ENCODE data around the gene CRABP1.

The CRABP1 gene

DNA sequence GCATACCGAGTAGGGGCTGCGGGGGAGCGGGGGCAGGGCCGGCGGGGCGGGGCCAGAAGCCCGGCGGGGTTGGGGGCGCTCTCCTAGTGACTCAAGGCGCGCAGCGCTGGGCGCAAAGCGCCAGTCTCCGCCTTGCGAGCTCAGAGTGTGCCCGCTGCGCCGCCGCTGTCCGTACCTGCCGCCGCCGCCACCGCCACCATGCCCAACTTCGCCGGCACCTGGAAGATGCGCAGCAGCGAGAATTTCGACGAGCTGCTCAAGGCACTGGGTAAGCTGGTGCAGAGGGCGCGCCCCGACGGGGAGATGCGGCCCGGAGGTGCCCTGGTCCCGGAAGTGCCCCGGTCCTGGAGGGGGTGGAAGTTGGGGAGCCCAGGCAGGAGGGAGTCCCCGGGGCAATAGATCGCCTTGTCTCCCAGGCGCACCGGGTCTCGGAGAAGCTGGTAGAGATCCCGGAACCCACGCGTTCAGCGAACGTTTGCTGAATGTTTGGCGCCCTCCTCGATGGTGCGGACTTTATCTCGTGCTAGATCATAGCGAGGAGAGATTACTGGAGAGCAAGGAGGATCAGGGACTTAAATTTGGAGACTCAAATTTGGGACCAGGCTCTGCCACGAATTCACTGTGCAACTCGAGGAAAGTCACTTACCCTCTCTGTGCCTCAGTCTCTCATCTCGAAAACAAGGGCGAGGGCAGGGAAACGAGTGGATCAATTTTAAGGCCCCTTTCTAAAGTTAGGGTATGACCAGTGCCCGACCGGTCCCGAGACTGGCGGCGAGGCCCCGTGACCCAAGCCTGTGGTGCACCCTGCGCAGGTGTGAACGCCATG is at the start of gene CRABP1:
TSS of gene CRABP1 (plus strand) at position 123 of the 826 bp plus-strand sequence. CDS start at position 199, 76 bp downstream.
- H3K4me3 ChIP-seq (ENCODE audit: low read depth, low read length): no peak within 1 kb of the TSS
- TF ChIP-seq, protein P1, sequence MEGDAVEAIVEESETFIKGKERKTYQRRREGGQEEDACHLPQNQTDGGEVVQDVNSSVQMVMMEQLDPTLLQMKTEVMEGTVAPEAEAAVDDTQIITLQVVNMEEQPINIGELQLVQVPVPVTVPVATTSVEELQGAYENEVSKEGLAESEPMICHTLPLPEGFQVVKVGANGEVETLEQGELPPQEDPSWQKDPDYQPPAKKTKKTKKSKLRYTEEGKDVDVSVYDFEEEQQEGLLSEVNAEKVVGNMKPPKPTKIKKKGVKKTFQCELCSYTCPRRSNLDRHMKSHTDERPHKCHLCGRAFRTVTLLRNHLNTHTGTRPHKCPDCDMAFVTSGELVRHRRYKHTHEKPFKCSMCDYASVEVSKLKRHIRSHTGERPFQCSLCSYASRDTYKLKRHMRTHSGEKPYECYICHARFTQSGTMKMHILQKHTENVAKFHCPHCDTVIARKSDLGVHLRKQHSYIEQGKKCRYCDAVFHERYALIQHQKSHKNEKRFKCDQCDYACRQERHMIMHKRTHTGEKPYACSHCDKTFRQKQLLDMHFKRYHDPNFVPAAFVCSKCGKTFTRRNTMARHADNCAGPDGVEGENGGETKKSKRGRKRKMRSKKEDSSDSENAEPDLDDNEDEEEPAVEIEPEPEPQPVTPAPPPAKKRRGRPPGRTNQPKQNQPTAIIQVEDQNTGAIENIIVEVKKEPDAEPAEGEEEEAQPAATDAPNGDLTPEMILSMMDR (IDR thresholded peaks at IDR 0.05; ENCODE audit: low read depth, low read length): no peak

DNA sequence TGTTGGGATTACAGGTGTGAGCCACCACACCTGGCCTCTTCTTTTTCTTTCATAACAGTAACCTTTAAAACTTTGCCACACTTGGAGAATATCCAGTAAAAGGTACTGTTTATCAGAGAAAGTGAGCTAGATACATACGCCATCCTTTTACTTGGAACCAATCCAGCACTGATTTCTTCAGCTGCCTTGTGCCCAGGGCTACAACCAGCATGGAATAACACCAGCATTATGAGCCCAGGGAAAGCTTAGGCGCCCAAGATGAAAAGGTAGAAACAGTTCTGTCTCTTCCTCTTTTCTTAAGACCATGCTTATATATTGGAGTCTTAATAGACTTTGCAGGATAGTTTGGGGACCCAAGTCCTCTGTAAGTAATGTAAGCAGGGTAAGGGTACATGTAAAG is 49.1 kb upstream of the CRABP1 start:
- TF ChIP-seq, protein P1 (IDR thresholded peaks at IDR 0.05; ENCODE audit: low read depth, low read length): no peak
- H3K4me3 ChIP-seq (ENCODE audit: low read depth, low read length): no peak overlapping the region

DNA sequence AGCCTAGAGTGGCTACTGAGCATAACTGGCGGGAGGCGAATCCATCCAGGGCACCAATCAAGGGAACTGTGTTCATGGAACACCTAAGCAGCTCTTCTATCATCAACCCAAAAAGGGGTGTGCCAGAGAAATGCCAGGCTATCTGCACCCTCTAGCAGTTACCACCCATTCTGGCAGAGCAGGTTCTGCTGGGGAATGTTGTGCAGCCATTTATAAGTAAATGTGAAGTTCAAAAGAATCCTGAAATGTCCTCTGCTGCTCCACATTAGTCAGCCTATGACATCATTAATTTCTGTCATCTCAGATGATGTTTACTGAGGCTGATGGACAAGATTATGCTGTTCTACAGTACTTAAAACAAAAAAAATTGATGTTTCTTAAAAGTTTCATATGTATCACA is 48.5 kb upstream of the CRABP1 start:
- TF ChIP-seq, protein P1 (IDR thresholded peaks at IDR 0.05; ENCODE audit: low read depth, low read length): no peak
- H3K4me3 ChIP-seq (ENCODE audit: low read depth, low read length): no peak overlapping the region

GRCh38 chr15:78292219-78292618 is 47.9 kb upstream of the CRABP1 start:
- no peak overlapping the region for H3K4me3 ChIP-seq (ENCODE audit: low read depth, low read length)
- TF ChIP-seq, protein P1 (IDR thresholded peaks at IDR 0.05; ENCODE audit: low read depth, low read length): no peak

DNA sequence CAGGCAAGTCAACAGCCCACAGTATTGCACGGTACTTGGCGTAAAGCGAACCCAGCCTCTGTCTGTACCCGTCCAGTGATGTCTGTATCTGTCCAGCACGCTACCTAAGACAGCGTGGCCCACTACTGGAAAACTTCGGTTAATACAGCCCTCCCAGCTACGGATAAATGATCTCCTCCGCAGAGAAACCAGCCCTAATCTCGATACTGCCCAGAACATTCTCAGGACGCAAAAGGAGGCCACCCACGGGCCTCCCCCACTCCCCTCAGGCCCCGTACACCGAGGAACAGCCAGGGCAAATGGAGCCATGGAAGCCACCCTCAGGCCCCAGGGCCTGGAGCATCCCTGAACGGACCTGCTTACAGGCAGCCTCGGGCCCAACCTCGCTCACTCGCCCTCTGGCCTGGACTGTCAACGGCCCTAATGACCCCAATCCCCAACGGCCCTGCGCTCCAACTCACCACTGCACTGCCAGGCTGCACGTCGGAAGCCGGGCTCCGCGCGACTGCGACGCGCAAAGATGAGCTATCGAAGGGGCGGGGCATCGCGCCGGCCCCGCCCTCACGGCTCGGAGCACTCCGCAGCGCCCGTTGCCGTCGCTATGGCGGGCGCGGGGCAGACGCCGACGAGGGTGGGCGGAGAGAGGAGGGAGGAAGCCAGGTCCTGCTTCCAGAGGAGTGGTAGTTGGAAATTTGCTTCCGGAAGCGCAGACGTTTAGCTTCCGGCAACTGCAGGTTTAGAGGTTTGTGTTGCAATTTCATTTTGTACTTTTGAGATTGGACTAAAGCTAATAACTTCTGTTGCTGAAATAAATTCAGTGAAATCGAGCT is 40.8 kb upstream of the CRABP1 start, which contains the start of gene SKIC8:
TSS of gene SKIC8 (minus strand) at position 509 of the 830 bp plus-strand sequence. CDS start 3,923 bp downstream, outside the sequence.
- peak within 1 kb of the TSS; percentile 100 for H3K4me3 ChIP-seq (ENCODE audit: low read depth, low read length)
- TF ChIP-seq, protein P1 (IDR thresholded peaks at IDR 0.05; ENCODE audit: low read depth, low read length): no peak

- TF ChIP-seq, protein P1 (IDR thresholded peaks at IDR 0.05; ENCODE audit: low read depth, low read length): no peak
These were observed 38.8 kb upstream of the CRABP1 start for GRCh38 chr15:78301326-78301725.

More at GRCh38 chr15:78301326-78301725, 38.8 kb upstream of the CRABP1 start:
- no peak overlapping the region for H3K4me3 ChIP-seq (ENCODE audit: low read depth, low read length)
